ENCODE data around the gene MIB2. TPM values are rescaled to one million over a fixed set of nuclear protein-coding genes. Genes with fewer than 3 reads are reported as not detected.

MIB2 gene
- 21.3 and 43.8 TPM in 2 replicates for total RNA-seq

DNA sequence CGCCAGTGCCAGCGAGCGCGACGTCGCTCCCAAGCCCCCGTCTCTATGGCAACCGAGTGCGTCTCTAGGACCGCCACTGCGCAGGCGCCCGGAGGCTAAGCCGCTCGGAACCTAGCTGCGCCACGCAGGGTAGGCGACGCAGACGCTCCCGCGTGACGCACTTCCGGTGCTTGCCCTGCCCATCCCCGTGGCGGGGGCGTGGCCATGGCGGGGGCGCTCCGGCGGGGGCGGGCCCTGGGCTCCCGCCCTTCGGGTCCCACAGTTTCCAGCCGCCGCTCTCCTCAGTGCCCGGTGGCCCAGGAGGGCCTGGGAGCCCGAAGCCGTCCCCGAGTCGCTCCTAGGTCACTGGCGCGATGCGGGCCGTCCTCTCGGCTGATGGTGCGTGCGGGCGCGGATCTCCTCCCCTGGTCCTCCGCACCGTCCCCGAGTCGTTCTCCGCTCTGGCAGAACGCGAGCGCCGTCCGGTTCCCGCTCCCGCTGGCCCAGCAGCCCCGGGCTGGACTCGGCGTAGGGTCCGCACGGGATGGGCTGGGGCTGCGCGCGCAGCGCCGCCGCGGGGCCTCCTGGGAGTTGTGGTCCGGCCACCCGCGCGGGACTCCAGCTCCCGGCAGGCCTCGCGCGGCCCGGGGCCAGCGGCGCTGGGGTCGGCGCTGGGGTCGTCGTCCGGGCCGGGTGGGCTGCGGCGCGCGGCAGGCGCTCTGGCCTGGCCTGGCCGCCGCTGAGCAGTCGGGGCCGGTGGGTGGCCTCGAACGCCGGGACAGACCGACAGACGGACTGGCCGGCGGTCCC lies at the start of gene MIB2:
MIB2 (plus strand) TSS at position 245 of the 789 bp plus-strand sequence. CDS start 7,953 bp downstream, outside the sequence.

DNA sequence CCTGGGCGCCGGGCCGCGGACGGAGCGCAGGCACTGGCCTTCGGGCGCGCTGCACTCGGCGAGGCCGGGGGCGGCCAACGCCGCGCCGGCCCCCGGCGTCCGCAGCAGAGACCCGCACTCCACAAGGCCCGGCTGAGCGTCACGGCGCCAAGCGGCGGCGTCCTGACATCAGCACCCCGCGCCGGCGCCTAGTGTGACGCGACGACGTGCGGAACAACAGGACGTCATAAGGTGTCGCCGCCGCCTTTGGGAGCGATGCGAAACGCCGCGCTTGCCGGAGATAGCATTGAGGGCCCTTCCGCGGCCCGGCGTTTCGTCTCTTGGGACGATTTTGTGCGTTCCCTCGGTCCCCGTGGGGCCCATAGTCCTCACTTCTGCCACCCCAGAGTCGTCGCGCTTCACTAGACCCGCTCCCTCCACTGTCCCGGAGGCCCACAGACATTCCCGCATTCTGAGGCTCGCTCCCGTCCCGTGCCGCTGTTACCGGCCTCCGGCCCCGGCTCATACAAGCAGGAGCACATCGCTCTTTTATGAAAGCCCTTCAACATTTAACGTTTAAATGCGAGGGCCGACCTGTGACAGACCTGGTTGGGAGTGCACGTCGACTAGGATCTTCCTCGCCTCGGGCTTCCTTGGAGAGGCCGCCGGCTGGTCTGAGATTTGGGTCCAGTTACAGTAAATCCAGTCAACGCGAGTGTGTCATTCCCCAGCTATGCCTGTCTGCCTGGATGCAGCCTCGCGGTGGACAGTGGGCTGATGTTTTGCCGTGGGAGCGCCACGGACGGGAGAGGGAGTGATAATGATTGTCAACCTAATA lies 40.4 kb upstream of the MIB2 start, which contains the start of gene SSU72:
SSU72 (minus strand) TSS at position 143 of the 817 bp plus-strand sequence. CDS start 306 bp downstream, outside the sequence.

DNA sequence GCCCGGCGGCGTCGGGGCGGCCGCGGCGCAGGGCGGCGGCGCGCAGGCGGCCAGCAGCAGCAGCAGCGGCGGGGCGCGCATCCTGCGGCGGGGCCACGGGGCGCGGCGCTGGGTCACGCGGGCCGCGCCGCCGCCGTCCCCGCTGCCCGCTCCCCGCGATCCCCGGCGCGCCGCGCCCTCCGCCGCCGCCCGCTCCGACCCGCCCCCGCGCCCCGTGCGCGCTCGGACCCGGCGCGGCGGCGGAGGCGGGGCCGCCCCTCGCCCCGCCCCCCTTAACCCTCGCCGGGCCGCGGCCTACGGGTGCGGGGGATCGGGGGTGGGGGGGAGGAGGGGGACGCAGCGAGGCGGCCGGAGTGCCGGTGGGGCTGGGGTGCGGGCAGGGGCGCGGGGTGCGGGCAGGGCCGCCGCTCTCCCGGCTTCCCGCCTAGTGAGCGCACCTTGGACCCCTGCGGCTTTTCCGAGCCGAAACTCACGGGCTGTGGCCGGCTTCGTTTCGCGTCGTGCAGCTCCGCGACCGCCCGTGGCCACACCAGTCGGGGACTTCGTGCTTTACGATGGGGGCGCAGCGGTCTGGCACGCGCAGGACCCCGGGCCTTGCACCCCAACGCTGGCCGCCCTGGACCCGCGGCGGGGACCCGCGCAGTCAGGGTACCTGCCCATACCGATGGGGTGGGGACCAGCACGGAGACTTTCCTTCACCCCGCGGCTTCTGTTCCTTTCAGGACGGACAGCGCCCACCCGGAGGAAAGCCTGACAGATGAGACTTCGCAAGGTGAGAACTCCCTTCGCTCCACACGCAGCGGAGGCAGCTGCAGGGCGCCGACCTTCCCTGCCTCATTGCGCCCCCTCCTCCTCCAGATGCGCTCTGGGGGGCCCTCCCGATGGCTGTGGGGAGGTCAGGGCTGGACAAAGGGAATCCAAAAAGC lies 15.1 kb upstream of the MIB2 start, which contains the start of gene FNDC10:
FNDC10 (minus strand) TSS at position 201 of the 926 bp plus-strand sequence; CDS start at position 81, 120 bp downstream.

DNA sequence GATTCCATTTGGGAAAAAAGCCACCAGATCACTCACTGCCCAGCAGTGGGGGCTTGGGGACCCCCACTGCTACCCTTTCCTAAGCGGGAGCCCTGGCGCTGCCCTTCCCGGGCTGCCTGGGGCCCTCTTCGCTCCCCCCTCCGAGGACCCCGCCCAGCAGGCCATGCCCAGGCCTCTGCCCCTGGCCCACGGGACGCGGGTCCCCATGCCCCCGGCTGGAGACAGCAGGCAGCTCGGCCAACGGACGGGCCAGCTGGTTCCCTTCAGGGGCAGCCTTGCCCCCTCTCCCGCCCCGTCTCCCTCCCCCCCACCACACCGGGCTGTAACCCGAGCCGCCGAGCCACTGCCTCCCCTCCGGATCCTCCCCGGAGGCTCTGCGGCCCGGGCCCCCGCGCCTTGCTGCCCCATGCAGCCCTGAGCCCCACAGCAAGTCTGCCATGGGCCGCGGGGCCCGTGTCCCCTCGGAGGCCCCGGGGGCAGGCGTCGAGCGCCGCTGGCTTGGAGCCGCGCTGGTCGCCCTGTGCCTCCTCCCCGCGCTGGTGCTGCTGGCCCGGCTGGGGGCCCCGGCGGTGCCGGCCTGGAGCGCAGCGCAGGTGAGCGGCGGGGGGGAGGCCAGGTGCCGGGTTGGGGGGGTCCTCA lies 16.6 kb downstream of the MIB2 start, which contains the start of gene MMP23B:
MMP23B (plus strand) TSS at position 392 of the 639 bp plus-strand sequence; CDS start at position 438, 46 bp downstream.

DNA sequence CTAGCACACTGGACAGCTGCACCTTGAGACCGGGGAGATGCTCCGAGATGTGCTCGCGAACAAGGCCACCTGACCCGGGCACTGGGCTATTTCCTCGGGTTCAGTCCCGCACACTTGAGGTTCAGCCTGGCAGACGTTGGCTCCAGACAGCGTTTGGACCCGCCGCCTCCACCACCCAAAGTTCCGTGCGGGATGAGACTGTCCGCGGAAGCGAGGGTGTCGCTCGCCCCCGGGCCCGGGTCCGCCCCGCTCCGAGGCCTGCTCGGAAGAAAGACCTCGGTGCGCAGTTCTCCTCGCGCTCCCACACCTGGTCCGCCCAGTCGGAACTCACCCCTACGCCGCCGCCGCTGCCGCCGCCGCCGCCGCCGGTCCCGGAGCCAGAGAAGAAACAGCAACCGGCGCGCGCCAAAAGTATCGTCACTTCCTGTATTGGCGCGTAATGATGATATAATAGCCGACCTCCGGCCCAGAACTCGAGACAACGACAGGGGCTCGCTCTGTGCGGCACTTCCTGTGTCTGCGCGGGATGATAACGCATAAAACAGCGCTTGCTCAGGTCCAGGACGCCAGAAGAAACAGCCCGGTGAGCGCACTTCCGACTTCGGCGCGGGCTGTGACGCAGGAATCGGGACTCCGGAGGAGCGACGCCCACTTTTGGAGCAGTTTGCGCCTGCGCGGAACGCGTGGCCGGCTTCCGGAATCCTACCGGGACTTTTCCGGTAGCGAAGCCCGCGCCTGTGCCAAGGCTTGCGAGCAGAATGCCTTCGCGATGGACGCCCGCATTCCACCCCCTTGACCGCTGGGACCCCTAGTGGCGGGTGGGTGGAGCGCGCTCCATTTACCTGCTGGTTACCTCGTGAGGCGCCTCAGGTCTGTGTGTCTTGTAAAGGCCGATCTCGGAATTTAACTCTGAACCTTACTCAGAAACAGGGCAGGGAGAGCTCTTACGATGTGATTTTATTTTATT lies 43.6 kb downstream of the MIB2 start, which contains the start of gene CDK11B:
CDK11B (minus strand) TSS at position 422 of the 967 bp plus-strand sequence. CDS start 1,519 bp downstream, outside the sequence.

Other genes with a start within 250 kb of the MIB2 start
- 119 and 199 TPM in 2 replicates for gene AURKAIP1, start 240.3 kb upstream of the MIB2 start, total RNA-seq
- 28.2 and 115 TPM in 2 replicates for gene CCNL2, start 216.2 kb upstream of the MIB2 start, total RNA-seq
- 120 and 138 TPM in 2 replicates for gene MRPL20, start 208.2 kb upstream of the MIB2 start, total RNA-seq
- 3.1 and 4.1 TPM in 2 replicates for gene ANKRD65, start 194.2 kb upstream of the MIB2 start, total RNA-seq
- gene VWA1, start 179.8 kb upstream of the MIB2 start, total RNA-seq = 30.5 and 35.1 TPM in 2 replicates
- 0.13 TPM in 1 of 2 replicates, not detected in the other for gene ATAD3C, start 165.8 kb upstream of the MIB2 start, total RNA-seq
- gene ATAD3B, start 143.7 kb upstream of the MIB2 start, total RNA-seq = 11.4 and 20.0 TPM in 2 replicates
- gene ATAD3A, start 103.3 kb upstream of the MIB2 start, total RNA-seq = 15.3 and 45.6 TPM in 2 replicates
- gene TMEM240, start 74.9 kb upstream of the MIB2 start, total RNA-seq = 4.4 and 10.3 TPM in 2 replicates
- gene SSU72, start 40.6 kb upstream of the MIB2 start, total RNA-seq = 107 and 127 TPM in 2 replicates
- gene FNDC10, start 15.4 kb upstream of the MIB2 start, total RNA-seq = 5.6 and 6.3 TPM in 2 replicates
- gene MMP23B, start 16.7 kb downstream of the MIB2 start, total RNA-seq = 9.3 and 90.0 TPM in 2 replicates
- gene CDK11B, start 43.5 kb downstream of the MIB2 start, total RNA-seq = 9.6 and 14.5 TPM in 2 replicates
- 34.1 and 59.7 TPM in 2 replicates for gene SLC35E2B, start 77.3 kb downstream of the MIB2 start, total RNA-seq
- gene CDK11A, start 108.9 kb downstream of the MIB2 start, total RNA-seq = 5.2 and 17.6 TPM in 2 replicates
- 38.8 and 45.2 TPM in 2 replicates for gene NADK, start 163.0 kb downstream of the MIB2 start, total RNA-seq

All from epithelial cell of alveolus of lung (primary cell).